Lower lobe of right lung (tissue), 2 donors: ENCODE results near the gene RSRC1. TPM values are rescaled to one million over a fixed set of nuclear protein-coding genes. Genes with fewer than 3 reads are reported as not detected.
"Not testable (repeated sequence)": the region's sequence is repeated elsewhere in the genome, so short reads cannot be mapped to it uniquely, and the experiment has no call there.

Experiments used
- ATAC-seq, 2 donors: fragments of 200-7000 bp; cut with Tn5 transposase; one replicate each; pipeline ENCODE4 v1.9.1; 2020 to 2022; ENCODE audit warnings: mild to moderate bottlenecking in 2 of 2, moderate library complexity in 2 of 2
- DNase-seq: peaks from one replicate; pipeline ENCODE4 v3.0.0-alpha.2; 2020
- H3K27ac ChIP-seq: fragments of 200-600 bp; one replicate; pipeline ENCODE4 v1.8.0; 2022
- H3K27me3 ChIP-seq: fragments of 200-600 bp; one replicate; pipeline ENCODE4 v1.8.0; 2022; ENCODE audit warnings: low read depth
- H3K36me3 ChIP-seq: fragments of 200-600 bp; one replicate; pipeline ENCODE4 v1.8.0; 2022; ENCODE audit warnings: mild to moderate bottlenecking
- H3K4me1 ChIP-seq: fragments of 200-600 bp; one replicate; pipeline ENCODE4 v1.8.0; 2022
- H3K4me3 ChIP-seq: fragments of 200-600 bp; one replicate; pipeline ENCODE4 v1.8.0; 2022; ENCODE audit warnings: mild to moderate bottlenecking
- H3K9me3 ChIP-seq: fragments of 200-600 bp; one replicate; pipeline ENCODE4 v1.8.0; 2022
- intact Hi-C: fragments of 100-400 bp; cut with DNase I; formaldehyde crosslinking; loops from one replicate; pipeline ENCODE4 v1.11.0; 2022
- total RNA-seq: library from RNA; stranded (reverse); fragmentation: NEBNext Ultra II Directional; extraction: Animal tissue kit (Norgen Biotek cat#: 25700); gene quantifications from one replicate; pipeline ENCODE4 v1.2.1, GENCODE V29; 2021
- TF ChIP-seq, protein P1 (sequence below): fragments of 200-600 bp; IDR thresholded peaks from one replicate; pipeline ENCODE4 v1.8.0; 2022; ENCODE audit warnings: antibody characterized with exemption, mild to moderate bottlenecking
- donor health status: DM: no; HTN: yes; CAD: no; lungs with severe emphysema.

RSRC1 gene
- total RNA-seq, 1 donor from 2014 or later = 29.8 TPM

DNA sequence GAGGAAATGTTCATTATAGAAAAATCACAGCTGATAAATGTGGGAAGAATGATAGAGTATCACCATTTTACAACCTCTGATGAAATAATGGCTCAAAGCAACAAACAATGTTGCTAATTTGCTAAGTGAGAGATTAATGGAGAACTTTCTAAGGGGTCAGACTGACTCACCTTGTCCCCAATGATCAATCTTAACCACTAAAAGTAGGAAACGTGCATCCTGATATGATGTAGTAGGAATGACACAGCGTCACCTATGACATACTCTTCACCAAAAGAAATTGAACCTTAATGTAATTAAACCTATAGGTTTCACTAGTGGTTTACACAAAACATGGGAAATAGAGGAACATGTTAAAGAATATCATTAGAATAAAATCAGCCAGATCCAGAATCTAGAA is 426.0 kb downstream of the RSRC1 start:
- intact Hi-C loops = no loop called here
- no peaks in the 10 kb centered on the region for H3K9me3 ChIP-seq
- DNase-seq (no peak), ATAC-seq (no peak)
- TF ChIP-seq, protein P1, sequence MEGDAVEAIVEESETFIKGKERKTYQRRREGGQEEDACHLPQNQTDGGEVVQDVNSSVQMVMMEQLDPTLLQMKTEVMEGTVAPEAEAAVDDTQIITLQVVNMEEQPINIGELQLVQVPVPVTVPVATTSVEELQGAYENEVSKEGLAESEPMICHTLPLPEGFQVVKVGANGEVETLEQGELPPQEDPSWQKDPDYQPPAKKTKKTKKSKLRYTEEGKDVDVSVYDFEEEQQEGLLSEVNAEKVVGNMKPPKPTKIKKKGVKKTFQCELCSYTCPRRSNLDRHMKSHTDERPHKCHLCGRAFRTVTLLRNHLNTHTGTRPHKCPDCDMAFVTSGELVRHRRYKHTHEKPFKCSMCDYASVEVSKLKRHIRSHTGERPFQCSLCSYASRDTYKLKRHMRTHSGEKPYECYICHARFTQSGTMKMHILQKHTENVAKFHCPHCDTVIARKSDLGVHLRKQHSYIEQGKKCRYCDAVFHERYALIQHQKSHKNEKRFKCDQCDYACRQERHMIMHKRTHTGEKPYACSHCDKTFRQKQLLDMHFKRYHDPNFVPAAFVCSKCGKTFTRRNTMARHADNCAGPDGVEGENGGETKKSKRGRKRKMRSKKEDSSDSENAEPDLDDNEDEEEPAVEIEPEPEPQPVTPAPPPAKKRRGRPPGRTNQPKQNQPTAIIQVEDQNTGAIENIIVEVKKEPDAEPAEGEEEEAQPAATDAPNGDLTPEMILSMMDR = no peak
- H3K27ac ChIP-seq = no peak overlapping the region
- no peak overlapping the region for H3K4me3 ChIP-seq
- H3K27me3 ChIP-seq = no peaks in the 10 kb centered on the region
- H3K36me3 ChIP-seq = no peaks in the 10 kb centered on the region
- no peaks in the 10 kb centered on the region for H3K4me1 ChIP-seq

DNA sequence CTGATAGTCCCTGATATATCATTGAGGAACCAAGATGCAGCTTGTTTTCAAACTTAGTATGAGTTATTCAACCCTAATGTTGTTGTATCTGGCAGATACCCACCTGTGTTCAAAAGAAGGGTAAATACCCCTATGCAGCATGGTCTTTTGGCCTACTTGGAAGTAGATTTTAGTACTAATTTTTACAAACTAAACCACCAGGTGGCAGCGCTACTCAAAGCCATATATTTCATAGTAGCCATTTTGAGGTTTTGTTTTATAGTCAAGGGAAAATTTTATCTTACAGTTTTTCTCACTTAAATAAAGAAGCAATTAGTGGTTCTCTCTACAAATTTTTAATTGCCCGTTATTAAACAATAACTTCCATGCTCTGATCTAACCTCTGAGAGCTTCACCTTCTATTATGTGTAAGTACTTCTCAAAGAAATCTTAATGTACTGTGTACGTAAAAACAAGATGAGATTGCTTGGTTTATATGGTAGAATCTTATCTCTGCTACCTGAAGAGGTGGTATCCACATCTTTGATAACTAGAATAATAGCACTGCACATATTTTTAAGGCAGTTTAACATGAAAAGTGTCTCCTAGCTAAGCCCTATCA is 429.6 kb downstream of the RSRC1 start:
- no peak overlapping the region for H3K4me3 ChIP-seq
- no peaks in the 10 kb centered on the region for H3K36me3 ChIP-seq
- H3K27me3 ChIP-seq = no peaks in the 10 kb centered on the region
- TF ChIP-seq, protein P1 = peak; percentile 54
- ATAC-seq = peak in 1 of 2 donors; percentile 61
- H3K4me1 ChIP-seq = no peaks in the 10 kb centered on the region
- no peak overlapping the region for H3K27ac ChIP-seq
- DNase-seq = no peak
- H3K9me3 ChIP-seq = no peaks in the 10 kb centered on the region
- intact Hi-C loops = no loop called here

DNA sequence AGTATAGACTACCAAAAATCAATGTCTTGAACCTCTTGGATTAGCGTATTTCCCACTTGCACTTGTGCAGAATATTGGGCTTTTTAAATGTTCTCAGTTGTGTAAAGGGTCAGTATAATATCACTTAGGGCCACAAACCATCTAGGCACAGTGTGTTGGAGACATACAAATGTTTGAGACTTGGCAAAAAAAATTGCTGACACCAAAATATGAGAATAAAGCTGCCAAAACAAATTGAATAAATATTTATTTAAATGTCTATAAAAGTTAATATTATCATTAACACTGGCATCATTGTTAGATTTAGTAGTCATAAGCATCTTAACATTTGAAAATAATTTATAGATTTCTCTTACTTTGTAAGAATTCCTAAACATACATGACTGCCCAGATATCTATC is 430.2 kb downstream of the RSRC1 start:
- TF ChIP-seq, protein P1 = no peak
- ATAC-seq = no peak
- intact Hi-C loops = no loop called here

DNA sequence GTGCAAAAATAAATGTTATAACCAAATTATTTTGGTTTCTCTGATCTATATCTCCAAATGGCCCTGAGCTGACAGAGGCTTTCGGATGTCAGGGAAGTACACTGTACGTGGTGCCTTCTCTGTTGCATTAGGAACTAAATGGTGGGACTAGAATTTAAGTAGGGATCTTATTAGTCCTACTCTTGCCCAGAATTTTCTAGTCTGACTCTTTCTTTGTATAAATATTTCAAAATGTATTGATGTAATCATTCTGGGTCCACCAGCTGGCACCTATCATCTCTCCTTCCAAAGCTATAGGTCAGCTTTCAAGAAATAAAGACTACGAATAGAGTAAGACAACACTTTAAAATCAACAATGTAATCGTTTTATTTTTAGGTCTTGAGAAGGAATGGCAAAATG is 438.8 kb downstream of the RSRC1 start:
- Histone ChIP-seq H3K27me3 (no peaks in the 10 kb centered on the region), H3K4me3 (no peak overlapping the region), H3K36me3 (no peaks in the 10 kb centered on the region), H3K4me1 (no peaks in the 10 kb centered on the region), H3K27ac (no peak overlapping the region), H3K9me3 (no peaks in the 10 kb centered on the region)
- intact Hi-C loops = no loop called here
- DNase-seq (no peak), ATAC-seq (no peak)
- TF ChIP-seq, protein P1 = no peak

More for the DNA sequence above, 430.2 kb downstream of the RSRC1 start:
- Histone ChIP-seq H3K4me1 (no peaks in the 10 kb centered on the region), H3K27ac (no peak overlapping the region), H3K36me3 (no peaks in the 10 kb centered on the region), H3K4me3 (no peak overlapping the region), H3K27me3 (no peaks in the 10 kb centered on the region), H3K9me3 (no peaks in the 10 kb centered on the region)
- DNase-seq = no peak

DNA sequence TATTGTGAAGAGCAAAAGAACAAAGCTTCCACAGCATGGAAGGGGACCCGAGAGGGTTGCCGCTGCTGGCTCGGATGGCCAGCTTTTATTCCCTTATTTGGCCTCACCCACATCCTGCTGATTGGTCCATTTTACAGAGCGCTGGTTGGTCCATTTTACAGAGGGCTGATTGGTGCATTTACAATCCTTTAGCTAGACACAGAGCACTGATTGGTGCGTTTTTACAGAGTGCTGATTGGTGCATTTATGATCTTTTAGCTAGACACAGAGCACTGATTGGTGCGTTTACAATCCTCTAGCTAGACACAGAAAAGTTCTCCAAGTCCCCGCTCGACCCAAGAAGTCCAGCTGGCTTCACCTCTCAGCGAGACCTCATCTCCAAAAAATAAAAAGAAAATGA is 440.0 kb downstream of the RSRC1 start:
- intact Hi-C loops, DNase-seq, H3K27ac ChIP-seq, ATAC-seq, H3K4me1 ChIP-seq, H3K4me3 ChIP-seq, H3K27me3 ChIP-seq, H3K36me3 ChIP-seq, H3K9me3 ChIP-seq: not testable (repeated sequence)

DNA sequence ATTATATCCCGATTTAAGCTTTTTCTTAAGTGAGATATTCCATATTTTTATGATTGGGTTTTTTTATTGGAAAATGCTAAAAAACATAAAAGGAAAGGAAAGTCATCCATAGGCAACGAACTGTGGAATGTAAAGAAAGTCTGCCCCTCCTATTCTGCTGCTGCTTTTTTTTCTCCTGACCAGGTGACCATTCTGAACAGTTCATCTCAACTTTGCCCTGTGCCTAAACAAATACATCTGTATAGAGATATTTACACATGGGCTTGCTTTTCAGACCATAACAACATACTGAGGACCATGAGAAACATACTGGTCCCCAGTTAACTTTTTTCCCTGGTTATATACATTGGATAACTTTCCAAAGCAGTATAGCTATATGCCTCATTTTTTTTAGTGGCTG is 442.2 kb downstream of the RSRC1 start:
- ATAC-seq (no peak), DNase-seq (no peak)
- Histone ChIP-seq H3K27me3 (no peaks in the 10 kb centered on the region), H3K27ac (no peak overlapping the region), H3K36me3 (no peaks in the 10 kb centered on the region), H3K9me3 (no peaks in the 10 kb centered on the region), H3K4me3 (no peak overlapping the region), H3K4me1 (no peaks in the 10 kb centered on the region)
- TF ChIP-seq, protein P1 = no peak
- intact Hi-C loops = no loop called here
